ENCODE data around the gene CDR2.
"Not testable (repeated sequence)": the region's sequence is repeated elsewhere in the genome, so short reads cannot be mapped to it uniquely, and the experiment has no call there.

The CDR2 gene

DNA sequence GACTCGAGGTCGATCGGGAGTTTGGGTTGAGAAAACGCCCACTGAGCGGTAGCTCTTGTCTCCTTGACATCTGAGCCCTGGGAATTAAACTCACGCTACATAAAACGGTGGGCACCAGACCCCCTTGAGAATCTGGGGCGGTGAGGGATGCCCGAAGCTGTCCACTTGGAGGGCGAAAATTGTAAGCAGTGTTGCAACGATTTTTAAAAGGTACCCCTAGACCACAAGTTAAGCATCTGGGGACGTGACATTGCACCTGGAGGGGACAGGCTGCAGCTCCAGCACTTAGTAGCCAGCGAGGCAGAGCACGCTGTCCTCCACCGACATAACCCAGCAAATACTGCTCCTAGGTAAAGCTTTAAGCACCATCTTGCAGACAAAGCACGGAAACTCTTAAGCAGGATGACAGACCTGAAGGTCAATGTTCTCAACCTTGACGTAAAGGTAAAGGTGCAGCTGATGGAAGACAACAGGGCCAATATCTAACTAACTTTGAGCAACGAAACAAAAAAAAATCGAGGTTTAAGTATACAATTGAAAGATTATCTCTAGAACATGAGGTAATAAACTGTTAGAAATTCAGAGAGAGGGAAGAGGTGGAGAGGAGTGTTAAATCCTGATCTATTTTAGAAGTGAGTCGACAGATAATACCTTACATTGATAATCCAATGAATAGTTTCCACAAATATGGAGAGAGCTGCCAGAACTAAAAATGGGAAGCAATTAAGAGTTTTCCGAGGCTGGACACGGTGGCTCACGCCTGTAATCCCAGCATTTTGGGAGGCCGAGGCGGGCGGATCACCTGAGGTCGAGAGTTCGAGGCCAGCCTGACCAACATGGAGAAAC lies 921 bp upstream of the CDR2 start:
- DNase-seq = no peak

DNA sequence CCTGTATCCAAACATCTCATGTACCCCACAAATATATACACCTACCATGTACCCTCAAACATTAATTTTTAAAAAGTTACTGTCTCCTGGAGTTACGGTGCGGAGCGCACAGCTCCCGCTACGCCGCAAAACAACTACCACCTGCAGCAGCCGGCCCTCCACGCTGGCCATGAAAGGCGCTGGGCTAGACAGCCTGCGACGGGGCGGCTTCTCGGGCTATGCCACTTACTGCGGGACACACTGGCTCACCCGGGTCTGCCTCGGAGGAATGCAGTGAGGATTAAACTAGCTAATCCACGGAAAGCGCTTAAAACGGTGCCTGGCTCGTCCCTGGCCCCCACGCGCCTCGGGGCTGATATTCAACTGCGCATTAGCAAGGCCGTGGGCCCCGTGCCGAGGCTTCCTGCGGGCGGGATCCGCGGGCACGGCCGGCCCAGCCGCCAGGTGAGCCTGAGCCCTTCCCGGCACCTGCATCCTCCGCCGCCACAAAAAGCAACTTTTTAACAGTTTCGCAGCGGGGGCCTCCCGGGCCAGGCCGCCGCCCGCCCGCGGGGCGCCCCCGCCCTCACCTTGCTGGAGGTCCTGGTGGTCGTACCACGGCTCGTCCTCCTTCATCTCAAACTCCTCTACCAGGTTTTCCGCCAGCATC lies 633 bp downstream of the CDR2 start:
- peak; percentile 58 for DNase-seq

GRCh38 chr16:22372882-22373661 lies 1.3 kb downstream of the CDR2 start:
- no peak for DNase-seq

GRCh38 chr16:22370038-22370820 lies 4.2 kb downstream of the CDR2 start:
- DNase-seq = no peak

DNA sequence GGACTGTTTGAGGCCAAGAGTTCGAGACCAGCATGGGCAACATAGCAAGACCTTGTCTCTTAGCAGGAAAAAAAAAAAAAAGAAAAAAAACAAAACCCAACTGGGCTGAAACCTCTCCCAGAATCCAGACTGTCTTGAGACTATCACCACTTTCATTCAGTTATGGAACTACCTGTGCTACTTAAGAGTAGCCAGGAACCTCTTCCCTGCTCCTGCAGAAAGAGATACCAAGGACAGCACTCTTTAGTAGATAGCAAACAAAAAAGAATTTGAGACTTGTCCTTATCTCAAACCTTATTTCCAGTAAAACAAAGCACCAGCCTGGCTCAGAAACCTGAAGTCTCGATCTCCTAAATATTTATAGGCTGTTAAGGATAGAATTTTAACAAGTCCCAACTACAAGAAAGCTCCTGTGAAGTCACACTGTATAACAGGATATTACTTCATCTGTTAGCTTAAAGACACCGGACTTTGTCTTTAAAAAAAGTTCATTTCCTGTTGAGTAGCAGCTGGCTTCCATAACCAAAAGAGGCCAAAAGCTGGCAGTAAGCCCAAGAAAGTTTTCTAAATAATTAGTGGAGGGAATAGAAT lies 5.1 kb downstream of the CDR2 start:
- no peak for DNase-seq

DNA sequence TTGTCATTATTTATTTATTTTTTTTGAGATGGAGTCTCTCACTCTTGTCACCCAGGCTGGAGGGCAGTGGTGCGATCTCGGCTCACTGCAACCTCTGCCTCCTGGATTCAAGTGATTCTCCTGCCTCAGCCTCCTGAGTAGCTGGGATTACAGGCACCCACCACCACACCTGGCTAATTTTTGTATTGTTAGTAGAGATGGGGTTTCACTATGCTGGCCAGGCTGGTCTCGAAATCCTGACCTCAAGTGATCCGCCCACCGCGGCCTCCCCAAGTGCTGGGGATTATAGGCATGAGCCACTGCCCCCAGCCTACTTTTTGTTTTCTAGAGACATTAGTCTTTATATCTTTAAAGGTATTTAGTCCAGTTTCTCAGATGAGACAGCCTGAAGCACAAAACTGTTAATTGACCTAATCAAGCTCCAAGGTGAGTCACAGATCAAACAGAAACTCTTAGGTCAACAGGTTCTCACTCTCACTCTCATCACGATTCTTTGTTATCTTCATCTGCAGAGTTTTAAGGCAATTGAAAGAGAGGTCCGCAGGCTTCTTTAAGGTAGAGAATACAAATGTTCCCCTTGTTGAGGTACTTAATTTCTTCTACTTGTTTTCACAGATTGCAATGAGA lies 6.1 kb downstream of the CDR2 start:
- not testable (repeated sequence) for DNase-seq

GRCh38 chr16:22366889-22367288 lies 7.5 kb downstream of the CDR2 start:
- no peak for DNase-seq

GRCh38 chr16:22366371-22366770 lies 8.0 kb downstream of the CDR2 start:
- no peak for DNase-seq

DNA sequence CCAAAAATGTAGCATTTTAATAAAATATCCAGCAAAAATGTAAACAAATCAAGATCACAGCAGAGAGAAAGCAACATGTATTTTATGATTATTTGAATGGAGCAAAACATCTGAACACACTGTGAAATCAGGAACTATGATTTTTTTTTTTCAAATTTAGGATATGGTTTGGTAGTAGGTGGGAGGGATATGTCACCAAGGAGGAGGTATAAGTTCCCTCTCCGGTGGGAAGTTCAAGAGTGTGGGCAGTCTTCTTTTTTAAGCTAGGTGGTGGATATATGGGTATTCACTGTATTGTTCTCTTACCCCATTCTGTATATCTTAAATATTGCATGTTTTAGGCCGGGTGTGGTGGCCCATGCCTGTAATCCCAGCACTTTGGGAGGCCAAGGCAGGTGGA lies 10.2 kb downstream of the CDR2 start:
- DNase-seq = no peak

- no peak for DNase-seq
Measured at GRCh38 chr16:22360963-22361659, 13.3 kb downstream of the CDR2 start.

DNA sequence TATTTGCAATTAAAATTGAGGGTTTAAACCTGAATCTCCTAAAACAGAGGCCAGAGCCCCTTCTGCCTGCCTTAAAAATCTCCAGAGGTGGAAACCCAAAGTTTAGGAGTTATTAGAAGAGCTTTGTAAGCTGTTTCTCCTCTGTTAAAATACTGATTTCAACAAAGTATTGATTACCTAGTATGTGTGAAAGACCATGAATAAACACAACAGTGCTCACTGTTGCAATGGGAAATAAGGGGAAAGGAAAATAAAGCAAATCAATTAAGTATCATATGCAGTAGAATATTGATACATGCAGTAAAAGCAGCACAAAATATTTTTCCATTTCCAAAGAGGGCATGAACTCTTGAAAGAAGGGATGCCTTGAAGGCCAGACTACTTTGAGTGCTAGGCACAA lies 14.7 kb downstream of the CDR2 start:
- no peak for DNase-seq

DNA sequence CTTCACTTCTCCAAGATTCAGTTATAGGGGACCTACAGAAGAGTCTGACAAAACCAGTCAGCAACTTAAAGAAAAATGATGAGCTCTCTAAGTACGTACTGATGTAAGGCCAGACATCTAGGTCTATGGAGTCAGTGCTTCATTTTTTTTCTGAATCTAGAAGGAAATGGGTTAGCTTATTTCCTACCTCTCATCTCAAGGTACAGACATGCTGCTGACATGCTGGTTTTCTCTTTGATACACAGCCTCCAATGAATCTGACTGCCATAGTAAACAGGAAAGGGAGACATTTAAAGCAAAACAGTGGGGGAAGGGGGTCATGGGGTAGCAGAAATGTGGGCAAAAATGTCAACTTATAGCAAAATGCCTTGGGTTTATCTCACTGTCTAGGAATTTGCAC lies 16.4 kb downstream of the CDR2 start:
- DNase-seq = no peak

DNA sequence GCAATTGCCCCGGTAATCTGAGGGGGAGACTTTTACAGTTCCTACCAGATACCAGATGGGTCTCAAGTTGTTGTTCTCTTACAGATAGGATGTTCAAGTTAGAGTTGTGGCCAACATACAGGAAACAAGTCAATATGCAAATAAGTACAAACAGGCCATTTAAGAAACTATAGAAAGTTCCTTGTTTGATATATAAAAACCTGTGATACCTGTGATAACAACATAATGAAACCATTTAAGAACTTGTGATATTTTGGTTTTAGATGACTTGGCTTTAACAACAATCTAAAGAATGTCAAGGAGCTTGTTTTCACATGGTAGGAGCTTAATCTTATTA lies 16.8 kb downstream of the CDR2 start:
- DNase-seq = no peak

DNA sequence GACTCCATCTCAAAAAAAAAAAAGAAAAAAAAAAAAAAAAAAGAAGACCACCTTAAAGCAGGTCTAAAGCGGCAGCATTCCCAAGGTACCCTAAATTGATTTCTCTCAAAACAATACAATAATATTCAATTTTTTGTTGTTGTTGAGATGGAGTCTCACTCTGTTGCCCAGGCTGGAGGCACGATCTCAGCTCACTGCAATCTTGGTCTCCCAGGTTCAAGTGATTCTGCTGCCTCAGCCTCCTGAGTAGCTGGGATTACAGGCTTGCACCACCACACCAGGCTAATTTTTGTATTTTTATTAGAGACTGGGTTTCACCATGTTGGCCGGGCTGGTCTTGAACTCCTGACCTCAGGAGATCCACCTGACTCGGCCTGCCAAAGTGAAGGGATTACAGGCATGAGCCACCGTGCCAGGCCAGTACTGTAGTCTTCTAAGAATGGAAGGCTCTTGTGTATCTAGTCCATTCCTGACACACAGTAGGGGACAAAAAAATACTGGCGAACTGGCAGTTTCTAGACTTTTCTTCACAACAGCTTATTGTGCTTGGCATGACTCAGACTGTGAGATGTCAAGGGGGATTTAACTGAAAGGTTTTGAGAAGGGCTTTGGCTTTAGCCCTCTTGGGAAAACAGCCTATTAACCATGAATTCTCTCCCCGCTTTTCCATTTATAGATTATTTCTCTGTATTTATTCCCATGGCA lies 17.3 kb downstream of the CDR2 start:
- DNase-seq = no peak

- no peak for DNase-seq
Measured at GRCh38 chr16:22355487-22355908, 18.9 kb downstream of the CDR2 start.

DNA sequence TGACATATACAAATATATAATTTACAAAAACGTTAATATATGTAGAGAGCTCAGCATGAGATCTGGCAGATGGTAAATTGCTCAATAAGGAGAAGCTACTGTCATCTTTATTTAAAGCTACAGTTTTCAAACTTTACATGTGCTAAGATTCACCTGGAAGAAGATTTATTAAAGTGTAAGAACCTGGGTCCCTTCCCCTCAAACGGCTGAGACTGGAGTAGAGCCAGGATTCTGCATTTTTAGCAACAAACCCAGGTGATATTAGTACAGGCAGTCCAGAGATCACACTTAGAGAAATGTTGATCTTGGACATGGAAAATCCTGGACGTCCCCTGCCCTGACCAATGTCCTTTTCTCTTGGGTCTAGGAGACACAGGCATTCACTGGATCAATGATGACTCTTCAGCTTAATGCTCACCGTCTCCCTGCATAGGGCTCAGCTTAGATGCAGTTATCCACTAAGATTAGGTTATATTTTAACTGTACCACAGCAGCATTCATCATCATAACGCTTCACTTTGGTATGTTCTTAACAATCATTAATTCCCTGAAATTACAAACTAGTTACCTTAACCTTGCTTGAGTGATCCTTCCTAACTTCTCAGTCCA lies 20.4 kb downstream of the CDR2 start:
- DNase-seq = no peak

GRCh38 chr16:22353191-22353919 lies 21.1 kb downstream of the CDR2 start:
- no peak for DNase-seq

DNA sequence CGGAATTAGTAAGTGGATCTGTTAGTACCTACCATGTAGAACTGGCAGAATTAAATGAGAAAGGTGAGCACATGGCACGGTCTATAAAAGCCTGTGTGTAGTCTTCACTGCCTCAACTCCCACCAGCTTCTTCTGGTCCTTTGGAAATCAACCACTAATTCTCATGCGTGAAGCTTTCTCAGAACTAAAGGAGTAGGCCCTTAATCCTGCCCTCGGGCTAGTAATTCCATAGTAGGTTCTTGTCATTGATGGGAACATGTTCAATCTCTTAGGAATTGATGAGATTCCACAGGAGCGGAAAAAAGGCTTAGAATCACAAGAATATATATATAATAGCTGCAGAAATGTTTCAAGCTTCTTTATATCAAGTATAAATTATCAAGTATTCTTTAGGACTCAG lies 21.7 kb downstream of the CDR2 start:
- DNase-seq = no peak

- DNase-seq = no peak
Measured at GRCh38 chr16:22352140-22352539, 22.3 kb downstream of the CDR2 start.

GRCh38 chr16:22351017-22351416 lies 23.4 kb downstream of the CDR2 start:
- DNase-seq = not testable (repeated sequence)
